Breast epithelium (tissue), 4 donors: Measurements from ENCODE around the gene CD44. TPM values are rescaled to one million over a fixed set of nuclear protein-coding genes. Genes with fewer than 3 reads are reported as not detected.

Source experiments
- DNase-seq, 2 donors: peaks; one replicate each; pipeline ENCODE4 v3.0.0-alpha.2; 2019; ENCODE audit warnings: low spot score in 2 of 2
- H3K27ac ChIP-seq, 2 donors: fragments of 200-600 bp; sonication (generic) in 1 of 2; one replicate each; pipeline ENCODE4 v1.5.1; 2016 to 2019; ENCODE audit warnings: mild to moderate bottlenecking in 1 of 2
- H3K27me3 ChIP-seq, 2 donors: fragments of 200-600 bp; sonication (generic) in 1 of 2; one replicate each; pipeline versions ENCODE4 v1.5.1 to v1.6.0; 2017 to 2019; ENCODE audit warnings: control low read depth in 1 of 2, mild to moderate bottlenecking in 1 of 2
- H3K36me3 ChIP-seq: fragments of 200-600 bp; one replicate; pipeline ENCODE4 v1.5.1; 2019
- H3K4me1 ChIP-seq, 2 donors: fragments of 200-600 bp; sonication (generic); one replicate each; pipeline ENCODE4 v1.5.1; 2016 to 2019; ENCODE audit warnings: control low read depth in 1 of 2
- H3K4me3 ChIP-seq, 3 donors: fragments of 200-600 bp; sonication (generic); 1 replicate in 2 of 3; 2 replicates in 1 of 3; pipeline ENCODE4 v1.5.1; 2016 to 2019; ENCODE audit warnings: mild to moderate bottlenecking in 3 of 3, moderate library complexity in 2 of 3
- H3K9me3 ChIP-seq, 2 donors: fragments of 200-600 bp; sonication (generic) in 1 of 2; one replicate each; pipeline ENCODE4 v1.5.1; 2016 to 2019; ENCODE audit warnings: control low read depth in 1 of 2
- CTCF ChIP-seq, 3 donors: fragments of 450-650 bp; IDR thresholded peaks; one replicate each; pipeline ENCODE4 v1.5.1; 2016 to 2017; ENCODE audit warnings: antibody characterized with exemption in 3 of 3, mild to moderate bottlenecking in 3 of 3, moderate library complexity in 3 of 3
- POLR2A ChIP-seq: fragments of 450-650 bp; IDR thresholded peaks from one replicate; pipeline ENCODE4 v1.6.1; 2016; ENCODE audit warnings: antibody characterized with exemption, mild to moderate bottlenecking, moderate library complexity
- POLR2AphosphoS5 ChIP-seq, 3 donors: sonication (generic); formaldehyde crosslinking; IDR thresholded peaks; one replicate each; pipeline ENCODE4 v1.6.1; 2017; ENCODE audit warnings: antibody characterized with exemption in 3 of 3
- intact Hi-C: fragments of 100-400 bp; cut with DNase I; formaldehyde crosslinking; loops from one replicate; pipeline ENCODE4 v1.15.1; 2023; ENCODE audit warnings: low total_unique reads
- total RNA-seq, 3 donors: library from RNA; depleted of rRNA; stranded (reverse); fragments of >200 nt; gene quantifications; one replicate each; pipeline ENCODE4 v1.1.0, GENCODE V29; 2016

The CD44 gene
- total RNA-seq, 3 donors from 2014 or later, result 255 to 348 (median 269) TPM

GRCh38 chr11:35245786-35246185 is 106.8 kb downstream of the CD44 start:
- TF ChIP-seq CTCF (IDR thresholded peaks at IDR 0.05) (no peak), POLR2AphosphoS5 (IDR thresholded peaks at IDR 0.05) (peak in 1 of 3 donors; percentile 22), POLR2A (no peak)
- intact Hi-C loops, result no loop called here
- H3K27ac ChIP-seq, result peak overlapping the region; percentile 56 to 75
- H3K27me3 ChIP-seq, result no peaks in the 10 kb centered on the region
- H3K4me3 ChIP-seq, result no peak overlapping the region
- no peaks in the 10 kb centered on the region for H3K36me3 ChIP-seq
- H3K9me3 ChIP-seq, result no peaks in the 10 kb centered on the region
- DNase-seq, result no peak
- no peaks in the 10 kb centered on the region for H3K4me1 ChIP-seq

- no peak for DNase-seq
- Histone ChIP-seq H3K4me1 (no peaks in the 10 kb centered on the region), H3K9me3 (no peaks in the 10 kb centered on the region), H3K27me3 (no peaks in the 10 kb centered on the region), H3K27ac (peak overlapping the region; percentile 56 to 75), H3K36me3 (no peaks in the 10 kb centered on the region), H3K4me3 (no peak overlapping the region)
- no peak for TF ChIP-seq POLR2A
- no peak for TF ChIP-seq POLR2AphosphoS5 (IDR thresholded peaks at IDR 0.05)
- no peak for TF ChIP-seq CTCF (IDR thresholded peaks at IDR 0.05)
- intact Hi-C loops, result no loop called here
Observed at GRCh38 chr11:35246745-35247144, 107.8 kb downstream of the CD44 start.

GRCh38 chr11:35247428-35247827 is 108.5 kb downstream of the CD44 start:
- Histone ChIP-seq H3K36me3 (no peaks in the 10 kb centered on the region), H3K4me3 (no peak overlapping the region), H3K27ac (peak overlapping the region; percentile 56 to 75), H3K4me1 (no peaks in the 10 kb centered on the region), H3K9me3 (no peaks in the 10 kb centered on the region), H3K27me3 (no peaks in the 10 kb centered on the region)
- TF ChIP-seq POLR2AphosphoS5 (IDR thresholded peaks at IDR 0.05) (no peak), CTCF (IDR thresholded peaks at IDR 0.05) (no peak), POLR2A (no peak)
- DNase-seq, result peak in 1 of 2 donors; percentile 30
- intact Hi-C loops, result no loop called here

- H3K36me3 ChIP-seq, result no peaks in the 10 kb centered on the region
- H3K27ac ChIP-seq, result peak overlapping the region in 1 of 2 donors; percentile 75
- intact Hi-C loops, result no loop called here
- H3K4me3 ChIP-seq, result no peak overlapping the region
- TF ChIP-seq POLR2AphosphoS5 (IDR thresholded peaks at IDR 0.05) (no peak), CTCF (IDR thresholded peaks at IDR 0.05) (no peak), POLR2A (no peak)
- no peaks in the 10 kb centered on the region for H3K27me3 ChIP-seq
- DNase-seq, result no peak
- H3K4me1 ChIP-seq, result no peaks in the 10 kb centered on the region
- H3K9me3 ChIP-seq, result no peaks in the 10 kb centered on the region
Observed at GRCh38 chr11:35247863-35248262, 108.9 kb downstream of the CD44 start.

GRCh38 chr11:35248558-35249323 is 109.8 kb downstream of the CD44 start:
- H3K9me3 ChIP-seq, result no peaks in the 10 kb centered on the region
- H3K4me3 ChIP-seq, result no peak overlapping the region
- no peaks in the 10 kb centered on the region for H3K4me1 ChIP-seq
- no peak for DNase-seq
- TF ChIP-seq POLR2A (no peak), CTCF (IDR thresholded peaks at IDR 0.05) (no peak), POLR2AphosphoS5 (IDR thresholded peaks at IDR 0.05) (no peak)
- H3K27ac ChIP-seq, result no peak overlapping the region
- no peaks in the 10 kb centered on the region for H3K27me3 ChIP-seq
- H3K36me3 ChIP-seq, result no peaks in the 10 kb centered on the region
- intact Hi-C loops, result no loop called here
